A549 (cell line): ENCODE data around the gene SLC2A4RG. TPM values are rescaled to one million over a fixed set of nuclear protein-coding genes. Genes with fewer than 3 reads are reported as not detected.

ENCODE experiments used
- ATAC-seq, 2 experiments: fragments of 200-7000 bp in 1 of 2; fragments of >200 bp in 1 of 2; cut with Nextera tagmentation in 1 of 2; cut with Tn5 transposase in 1 of 2; 3 replicates each; pipeline versions ENCODE4 v1.8.0 to v1.9.1; 2018 to 2020; ENCODE audit warnings: mild to moderate bottlenecking in 1 of 2, moderate library complexity in 1 of 2
- CTCF ChIA-PET: fragments of 300-600 bp; sonication (Branson Sonifier 250); formaldehyde crosslinking; extraction: SDS; loops from one replicate; lab custom pipeline; 2021; ENCODE audit warnings: antibody characterized with exemption, inconsistent platforms; lab: Yijun Ruan, JAX
- POLR2A ChIA-PET: fragments of 350-600 bp; formaldehyde crosslinking; extraction: SDS; loops from one replicate; lab custom pipeline; 2021; ENCODE audit warnings: antibody characterized with exemption, inconsistent platforms; lab: Yijun Ruan, JAX
- DNase-seq, 2 experiments: peaks; one replicate each; pipeline versions ENCODE4 v3.0.0 to v3.0.0-alpha.2; 2011 to 2016; ENCODE audit warnings: low read depth in 1 of 2, low spot score in 1 of 2
- FAIRE-seq: peaks from 2 replicates; lab custom pipeline; 2011; peaks lifted over from hg19 to GRCh38; lab: Jason Lieb, UNC
- H3K27ac ChIP-seq, 2 experiments: fragments of >200 bp; sonication (Bioruptor Twin); formaldehyde crosslinking; 3 replicates each; pipeline ENCODE4 v1.5.1; 2016 to 2017
- H3K4me1 ChIP-seq: fragments of >200 bp; sonication (Bioruptor Twin); formaldehyde crosslinking; 3 replicates; pipeline ENCODE4 v1.6.1; 2016
- H3K4me2 ChIP-seq: fragments of >200 bp; sonication (Bioruptor Twin); formaldehyde crosslinking; 3 replicates; pipeline ENCODE4 v1.6.1; 2016
- H3K4me3 ChIP-seq: fragments of >200 bp; sonication (Bioruptor Twin); formaldehyde crosslinking; 3 replicates; pipeline ENCODE4 v1.5.1; 2016
- H3K9me3 ChIP-seq: fragments of >200 bp; sonication (Bioruptor Twin); formaldehyde crosslinking; 3 replicates; pipeline ENCODE4 v1.6.1; 2016
- BHLHE40 ChIP-seq: IDR thresholded peaks from 2 replicates; pipeline ENCODE4 v1.6.1; 2012; ENCODE audit warnings: low read depth, low read length, inconsistent platforms
- CBX8 ChIP-seq: fragments of 200-600 bp; sonication (generic); IDR thresholded peaks from 2 replicates; pipeline ENCODE4 v1.6.1; 2016
- CEBPB ChIP-seq, 2 experiments: fragments of >200 bp in 1 of 2; sonication (Bioruptor Twin) in 1 of 2; formaldehyde crosslinking in 1 of 2; IDR thresholded peaks; 2 replicates each; pipeline ENCODE4 v1.6.1; 2012 to 2016
- CHD2 ChIP-seq: fragments of 150-350 bp; IDR thresholded peaks from 2 replicates; pipeline ENCODE4 v1.6.1; 2014; ENCODE audit warnings: low read length; ENCODE audit not compliant: partially characterized antibody
- CHD4 ChIP-seq: fragments of 200-600 bp; sonication (generic); IDR thresholded peaks from 2 replicates; pipeline ENCODE4 v1.6.1; 2016; ENCODE audit warnings: antibody characterized with exemption, mild to moderate bottlenecking, borderline replicate concordance
- EP300 ChIP-seq, 2 experiments: fragments of >200 bp; sonication (Bioruptor Twin); formaldehyde crosslinking; IDR thresholded peaks; 2 replicates in 1 of 2; 3 replicates in 1 of 2; pipeline ENCODE4 v1.6.1; 2016 to 2017
- FOSB ChIP-seq: fragments of 250-450 bp; sonication (Bioruptor Pico); IDR thresholded peaks from 2 replicates; pipeline ENCODE4 v1.5.0; 2020; ENCODE audit warnings: mild to moderate bottlenecking, moderate library complexity
- FOXS1 ChIP-seq: fragments of 250-450 bp; sonication (Bioruptor Pico); IDR thresholded peaks from 2 replicates; pipeline ENCODE4 v1.5.0; 2020; ENCODE audit warnings: mild to moderate bottlenecking, moderate library complexity
- HOXA7 ChIP-seq: fragments of 250-450 bp; sonication (Bioruptor Pico); IDR thresholded peaks from 2 replicates; pipeline ENCODE4 v1.5.0; 2020; ENCODE audit warnings: mild to moderate bottlenecking, moderate library complexity
- HOXB5 ChIP-seq: fragments of 250-450 bp; sonication (Bioruptor Pico); IDR thresholded peaks from 2 replicates; pipeline ENCODE4 v1.5.0; 2020; ENCODE audit warnings: mild to moderate bottlenecking, moderate library complexity
- KDM1A ChIP-seq: fragments of 200-600 bp; sonication (generic); IDR thresholded peaks from 2 replicates; pipeline ENCODE4 v1.6.1; 2016; ENCODE audit warnings: low read depth, mild to moderate bottlenecking
- KDM5A ChIP-seq: fragments of 200-600 bp; sonication (generic); IDR thresholded peaks from 2 replicates; pipeline ENCODE4 v1.6.1; 2016; ENCODE audit warnings: antibody characterized with exemption, mild to moderate bottlenecking
- MAFK ChIP-seq: fragments of 450-650 bp; IDR thresholded peaks from 2 replicates; pipeline ENCODE4 v1.6.1; 2014; ENCODE audit not compliant: partially characterized antibody
- MYC ChIP-seq: IDR thresholded peaks from 2 replicates; pipeline ENCODE4 v1.6.1; 2012; ENCODE audit warnings: mild to moderate bottlenecking, inconsistent platforms, low read length, improper control_type of control experiment, borderline replicate concordance
- ZNF302 ChIP-seq: fragments of 250-450 bp; sonication (Bioruptor Pico); IDR thresholded peaks from 2 replicates; pipeline ENCODE4 v1.9.0; 2021; ENCODE audit warnings: inconsistent platforms, mild to moderate bottlenecking, moderate library complexity
- ZSCAN20 ChIP-seq: fragments of 250-450 bp; sonication (Bioruptor Pico); IDR thresholded peaks from 2 replicates; pipeline ENCODE4 v1.8.0; 2022; ENCODE audit warnings: mild to moderate bottlenecking, moderate library complexity
- WGBS: methylation state at CpG from one replicate; pipeline ENCODE4 v1.1.6; 2017; ENCODE audit errors: missing lambda C conversion rate; 5-methylcytosine and 5-hydroxymethylcytosine counted together
- polyA plus RNA-seq, 4 experiments: library from polyadenylated mRNA; depleted of rRNA in 3 of 4; stranded (reverse); fragments of >200 nt; fragmentation: RNase III in 1 of 4; extraction: RNeasy Plus Mini Kit Qiagen cat#74134 plus additional on column Dnase treatment in 1 of 4; gene quantifications; 2 replicates in 3 of 4; 3 replicates in 1 of 4; pipeline ENCODE4 v1.2.3, GENCODE V29; 2011 to 2017
- TF ChIP-seq, protein P1 (sequence below): fragments of >200 bp; sonication (Bioruptor Twin); formaldehyde crosslinking; IDR thresholded peaks from 3 replicates; pipeline ENCODE4 v1.6.1; 2016
- TF ChIP-seq, protein P2 (sequence below): IDR thresholded peaks from 2 replicates; pipeline ENCODE4 v1.6.1; 2012; ENCODE audit warnings: low read depth, borderline replicate concordance
- TF ChIP-seq, protein P3 (sequence below): IDR thresholded peaks from 2 replicates; pipeline ENCODE4 v1.6.1; 2012
- TF ChIP-seq, protein P4 (sequence below): fragments of >200 bp; sonication (Bioruptor Twin); formaldehyde crosslinking; IDR thresholded peaks from 2 replicates; pipeline ENCODE4 v1.6.1; 2016

SLC2A4RG gene
- polyA plus RNA-seq, 2 of the 4 experiments (the other 2 are of a cell fraction) = 28.1 to 64.6 TPM

DNA sequence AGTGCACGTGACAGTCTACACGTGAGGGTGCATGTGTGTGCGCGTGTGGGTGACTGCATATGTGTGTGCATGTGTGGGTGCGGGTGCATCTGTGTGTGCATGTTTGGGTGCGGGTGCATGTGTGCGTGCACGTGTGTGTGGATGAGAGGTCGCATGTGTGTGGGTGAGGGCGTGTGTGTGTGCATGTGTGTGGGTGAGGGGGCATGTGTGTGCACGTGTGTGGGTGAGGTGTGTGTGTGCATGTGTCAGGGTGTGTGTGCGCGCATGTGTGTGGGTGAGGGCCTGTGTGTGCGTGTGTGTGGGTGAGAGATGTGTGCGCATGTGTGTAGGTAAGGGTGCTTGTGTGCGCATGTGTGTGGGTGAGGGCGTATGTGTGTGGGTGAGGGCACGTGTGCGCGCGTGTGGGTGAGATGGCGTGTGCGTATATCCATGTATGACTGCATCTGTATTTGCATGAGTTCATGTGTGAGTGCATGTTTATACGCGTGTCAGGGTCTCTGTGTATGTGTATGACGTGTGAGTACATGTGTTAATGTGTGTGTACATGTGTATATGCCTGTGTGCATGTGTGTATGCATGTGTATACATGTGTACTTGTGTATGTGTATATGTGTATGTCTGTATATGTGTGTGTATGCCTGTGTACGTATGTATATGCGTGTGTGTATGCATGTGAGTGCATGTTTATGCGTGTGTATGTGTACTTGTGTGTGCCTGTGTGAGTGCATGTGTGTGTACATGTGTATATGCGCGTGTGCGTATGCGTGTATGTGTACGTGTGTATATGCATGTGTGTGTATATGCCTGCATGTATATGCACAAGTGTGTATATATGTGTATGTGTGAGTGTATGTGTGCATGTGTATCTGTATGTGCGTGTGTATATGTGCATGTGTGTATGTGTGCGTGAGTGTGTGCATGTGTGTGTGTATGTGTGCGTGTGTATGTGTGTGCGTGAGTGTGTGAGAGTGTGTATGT is 7.2 kb upstream of the SLC2A4RG start:
- ChIA-PET CTCF (no interaction called here), POLR2A (no interaction called here)
- no peaks in the 10 kb centered on the region for H3K9me3 ChIP-seq
- H3K4me1 ChIP-seq = no peaks in the 10 kb centered on the region
- no peak for ATAC-seq
- H3K4me2 ChIP-seq = no peak overlapping the region
- TF ChIP-seq MYC = no peak
- no peak for TF ChIP-seq CEBPB (IDR thresholded peaks at IDR 0.05)
- TF ChIP-seq, protein P1, sequence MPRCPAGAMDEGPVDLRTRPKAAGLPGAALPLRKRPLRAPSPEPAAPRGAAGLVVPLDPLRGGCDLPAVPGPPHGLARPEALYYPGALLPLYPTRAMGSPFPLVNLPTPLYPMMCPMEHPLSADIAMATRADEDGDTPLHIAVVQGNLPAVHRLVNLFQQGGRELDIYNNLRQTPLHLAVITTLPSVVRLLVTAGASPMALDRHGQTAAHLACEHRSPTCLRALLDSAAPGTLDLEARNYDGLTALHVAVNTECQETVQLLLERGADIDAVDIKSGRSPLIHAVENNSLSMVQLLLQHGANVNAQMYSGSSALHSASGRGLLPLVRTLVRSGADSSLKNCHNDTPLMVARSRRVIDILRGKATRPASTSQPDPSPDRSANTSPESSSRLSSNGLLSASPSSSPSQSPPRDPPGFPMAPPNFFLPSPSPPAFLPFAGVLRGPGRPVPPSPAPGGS = no peak
- TF ChIP-seq HOXA7 (CRISPR knock-in tag) = no peak
- TF ChIP-seq, all 56 proteins: peak for 0
- H3K27ac ChIP-seq = no peak overlapping the region
- WGBS = 86% methylated on average over 38 of the region's 38 CpGs
- no peak for DNase-seq
- no peak overlapping the region for H3K4me3 ChIP-seq
- no peak for FAIRE-seq

DNA sequence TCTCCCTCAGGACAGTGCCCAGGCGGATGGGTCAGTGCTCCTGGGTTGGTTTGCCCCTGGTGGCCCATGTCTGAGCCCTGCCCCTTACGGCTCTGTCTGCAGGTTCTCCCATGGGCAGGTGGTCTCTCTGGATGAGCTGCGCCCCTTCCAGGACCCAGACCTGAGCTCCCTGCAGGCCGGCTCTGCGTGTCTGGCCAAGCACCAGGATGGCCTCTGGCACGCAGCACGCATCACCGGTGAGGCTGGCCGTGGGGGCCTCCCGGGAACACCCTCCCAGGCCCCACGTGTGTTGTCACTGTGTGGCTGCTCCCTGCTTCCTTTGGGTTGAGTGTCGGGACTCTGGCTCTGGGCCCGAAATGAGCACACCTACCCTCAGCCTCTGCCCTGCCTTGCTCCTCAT is 6.5 kb upstream of the SLC2A4RG start:
- Histone ChIP-seq H3K9me3 (no peaks in the 10 kb centered on the region), H3K27ac (no peak overlapping the region), H3K4me1 (no peaks in the 10 kb centered on the region), H3K4me3 (no peak overlapping the region), H3K4me2 (no peak overlapping the region)
- DNase-seq (no peak), FAIRE-seq (no peak), ATAC-seq (no peak)
- 90% methylated on average over 9 of the region's 13 CpGs for WGBS
- CTCF ChIA-PET = no interaction called here
- no peak for TF ChIP-seq EP300 (IDR thresholded peaks at IDR 0.05)
- TF ChIP-seq KDM5A = no peak
- TF ChIP-seq FOXS1 = no peak
- TF ChIP-seq CHD4 = no peak
- TF ChIP-seq MYC = no peak
- TF ChIP-seq, protein P2, sequence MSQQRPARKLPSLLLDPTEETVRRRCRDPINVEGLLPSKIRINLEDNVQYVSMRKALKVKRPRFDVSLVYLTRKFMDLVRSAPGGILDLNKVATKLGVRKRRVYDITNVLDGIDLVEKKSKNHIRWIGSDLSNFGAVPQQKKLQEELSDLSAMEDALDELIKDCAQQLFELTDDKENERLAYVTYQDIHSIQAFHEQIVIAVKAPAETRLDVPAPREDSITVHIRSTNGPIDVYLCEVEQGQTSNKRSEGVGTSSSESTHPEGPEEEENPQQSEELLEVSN = no peak
- TF ChIP-seq, protein P3, sequence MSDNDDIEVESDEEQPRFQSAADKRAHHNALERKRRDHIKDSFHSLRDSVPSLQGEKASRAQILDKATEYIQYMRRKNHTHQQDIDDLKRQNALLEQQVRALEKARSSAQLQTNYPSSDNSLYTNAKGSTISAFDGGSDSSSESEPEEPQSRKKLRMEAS = no peak
- TF ChIP-seq CHD2 = no peak
- no peak for TF ChIP-seq MAFK
- no peak for TF ChIP-seq HOXB5 (CRISPR knock-in tag)
- TF ChIP-seq CBX8 = no peak
- TF ChIP-seq, protein P4, sequence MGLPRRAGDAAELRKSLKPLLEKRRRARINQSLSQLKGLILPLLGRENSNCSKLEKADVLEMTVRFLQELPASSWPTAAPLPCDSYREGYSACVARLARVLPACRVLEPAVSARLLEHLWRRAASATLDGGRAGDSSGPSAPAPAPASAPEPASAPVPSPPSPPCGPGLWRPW = no peak
- TF ChIP-seq FOSB = no peak
- no peak for TF ChIP-seq KDM1A
- no peak for TF ChIP-seq ZNF302 (CRISPR knock-in tag)
- TF ChIP-seq, protein P1 = no peak
- no peak for TF ChIP-seq CEBPB (IDR thresholded peaks at IDR 0.05)
- TF ChIP-seq ZSCAN20 (CRISPR knock-in tag) = no peak
- TF ChIP-seq BHLHE40 = no peak
- POLR2A ChIA-PET = no interaction called here
